ENCODE data around the gene CYSRT1. TPM values are rescaled to one million over a fixed set of nuclear protein-coding genes. Genes with fewer than 3 reads are reported as not detected.

CYSRT1 gene
- total RNA-seq, 1 experiment from 2014 or later: 1.0 TPM

- H4K5ac ChIP-seq (ENCODE audit: insufficient read length, low read depth, low read length): no peak overlapping the region
- H2BK12ac ChIP-seq (ENCODE audit: insufficient read length, low read depth, low read length): no peak overlapping the region
- H3K23ac ChIP-seq (ENCODE audit: insufficient read length, low read depth, low read length): no peak overlapping the region
- Mint-ChIP-seq H3K4me1 (peaks cover 4 to 5% of the 10 kb centered on the region in 2 experiments), H3K9me3 (no peaks in the 10 kb centered on the region), H3K27me3 (ENCODE audit: low read depth) (no peaks in the 10 kb centered on the region), H3K36me3 (ENCODE audit: insufficient read depth in 1 of 3, low read depth in 3 of 3) (peaks cover 3 to 23% (median 10%) of the 10 kb centered on the region in 3 experiments; a peak in 5 of 7 replicates), H3K4me3 (no peak overlapping the region), H3K27ac (no peak overlapping the region)
- no peak overlapping the region for H4K91ac ChIP-seq (ENCODE audit: insufficient read length, low read depth, low read length)
- H3K27ac ChIP-seq (ENCODE audit: insufficient read length, low read depth, low read length): no peak overlapping the region
- WGBS (ENCODE audit: extremely low coverage, insufficient read length, low lambda C conversion rate): no CpG with 5 or more reads among the region's 30 CpGs
- H2BK20ac ChIP-seq (ENCODE audit: low read depth, low read length, poor library complexity, severe bottlenecking): no peak overlapping the region
- H2BK5ac ChIP-seq (ENCODE audit: insufficient read length, low read length): no peak overlapping the region
- H2BK15ac ChIP-seq (ENCODE audit: low read depth, low read length): no peak overlapping the region
- no peak overlapping the region for H3K18ac ChIP-seq (ENCODE audit: insufficient read length, low read depth, low read length)
- no peaks in the 10 kb centered on the region for H3K79me1 ChIP-seq (ENCODE audit: insufficient read depth, low read depth, low read length, poor library complexity, severe bottlenecking)
- no peaks in the 10 kb centered on the region for H3K79me2 ChIP-seq (ENCODE audit: insufficient read depth, low read length)
- no peaks in the 10 kb centered on the region for H3K9me3 ChIP-seq (ENCODE audit: control insufficient read depth, low read depth, low read length)
- no peak overlapping the region for H4K8ac ChIP-seq (replicated peaks; ENCODE audit: insufficient read length, low read depth, low read length)
- H3K4me2 ChIP-seq (ENCODE audit: insufficient read depth, insufficient read length, low read length): no peak overlapping the region
- no peak overlapping the region for H2AK5ac ChIP-seq (ENCODE audit: insufficient read length, low read length)
- H2AFZ ChIP-seq (ENCODE audit: low read length): no peak overlapping the region
- H3K9ac ChIP-seq (ENCODE audit: extremely low read depth, insufficient read length, low read length): no peak overlapping the region
- H3K56ac ChIP-seq (ENCODE audit: insufficient read length, low read depth, low read length): no peak overlapping the region
- no peak for DNase-seq
- no peak overlapping the region for H3K4ac ChIP-seq (ENCODE audit: low read depth, low read length)
- no peak overlapping the region for H3T11ph ChIP-seq (ENCODE audit: low read length)
- no peaks in the 10 kb centered on the region for H3K27me3 ChIP-seq (ENCODE audit: insufficient read depth, low read length)
- H3K14ac ChIP-seq (ENCODE audit: insufficient read depth, low read length): no peak overlapping the region
- H2BK120ac ChIP-seq (ENCODE audit: low read depth, low read length, poor library complexity, severe bottlenecking): no peak overlapping the region
- no peaks in the 10 kb centered on the region for H4K20me1 ChIP-seq (ENCODE audit: control insufficient read depth, insufficient read depth, insufficient read length)
- H3K4me1 ChIP-seq (ENCODE audit: insufficient read depth, low read length): no peaks in the 10 kb centered on the region; the same call in 1 of the 2 replicates
- TF ChIP-seq CTCF (conservative IDR thresholded peaks at IDR 0.05): no peak
- no peaks in the 10 kb centered on the region for H3K23me2 ChIP-seq (ENCODE audit: insufficient read length, low read depth, low read length, poor library complexity, severe bottlenecking)
Measured at GRCh38 chr9:137216188-137216965, 8.6 kb upstream of the CYSRT1 start.

Data from H9 (cell line).